ENCODE data around the gene AGBL4. TPM values are rescaled to one million over a fixed set of nuclear protein-coding genes. Genes with fewer than 3 reads are reported as not detected.

The AGBL4 gene
- total RNA-seq, 1 experiment from 2014 or later = not detected

GRCh38 chr1:48661726-48662463, 1361.9 kb downstream of the AGBL4 start (continued):
- no peak for TF ChIP-seq REST (IDR thresholded peaks at IDR 0.05; ENCODE audit: low read depth)
- no peak for TF ChIP-seq CEBPB (IDR thresholded peaks at IDR 0.05; ENCODE audit: low read depth)
- no peak for TF ChIP-seq ELF1 (IDR thresholded peaks at IDR 0.05; ENCODE audit: borderline replicate concordance, low read depth)
- TF ChIP-seq MAX (IDR thresholded peaks at IDR 0.05) = no peak
- no peak for TF ChIP-seq FOSL1 (IDR thresholded peaks at IDR 0.05; ENCODE audit: low read depth)
- no peak for TF ChIP-seq CBX3 (IDR thresholded peaks at IDR 0.05; ENCODE audit: low read depth)

GRCh38 chr1:48659801-48660200, 1364.0 kb downstream of the AGBL4 start:
- Histone ChIP-seq H3K27me3 (ENCODE audit: insufficient read depth, low read length) (peaks cover 17% of the 10 kb centered on the region), H3K9ac (ENCODE audit: low read length) (no peak overlapping the region), H3K9me2 (ENCODE audit: insufficient read depth) (no peaks in the 10 kb centered on the region), H3K4me1 (ENCODE audit: control insufficient read depth in 1 of 2, insufficient read depth in 2 of 2, low read length in 2 of 2) (no peaks in the 10 kb centered on the region), H3K4me2 (ENCODE audit: low read length) (no peak overlapping the region), H3K4me3 (replicated peaks in 1 of 2; ENCODE audit: low read depth in 1 of 2, low read length in 2 of 2) (no peak overlapping the region), H3K79me2 (ENCODE audit: insufficient read depth, low read length) (no peaks in the 10 kb centered on the region), H2AFZ (ENCODE audit: low read depth, low read length, poor library complexity, severe bottlenecking) (no peak overlapping the region), H3K9me3 (ENCODE audit: control insufficient read depth in 1 of 2, insufficient read depth in 1 of 2, low read depth in 1 of 2, low read length in 2 of 2) (no peaks in the 10 kb centered on the region), H3K36me3 (ENCODE audit: control insufficient read depth in 1 of 2, insufficient read depth in 2 of 2, low read length in 2 of 2) (no peaks in the 10 kb centered on the region), H3K27ac (ENCODE audit: low read depth, low read length) (no peak overlapping the region), H4K20me1 (ENCODE audit: insufficient read depth) (no peaks in the 10 kb centered on the region)
- RAD21 ChIA-PET (ENCODE audit: low non-redundant PET in 1 of 2, low total read pairs in 2 of 2, uncharacterized antibody in 2 of 2, unreplicated experiment in 2 of 2) = no interaction called here
- POLR2A ChIA-PET = no interaction called here
- intact Hi-C loops (cut with micrococcal nuclease) = no loop called here
- CTCF ChIA-PET = no interaction called here
- no TSS peak for BruUV-seq (replicated peaks)
- ATAC-seq (no peak), DNase-seq (ENCODE audit: low read depth, low spot score) (no peak)
- TF ChIP-seq CTCF (IDR thresholded peaks at IDR 0.05 in 2 of 3, conservative IDR thresholded peaks at IDR 0.05 in 1 of 3; ENCODE audit: borderline replicate concordance in 1 of 3, insufficient read depth in 1 of 3, low read depth in 2 of 3, low read length in 2 of 3) = no peak

Data from HCT116 (cell line).